ENCODE measurements around the gene CNPY3.

- TF ChIP-seq CTCF (conservative IDR thresholded peaks at IDR 0.05 in 1 of 2, IDR thresholded peaks at IDR 0.05 in 1 of 2; ENCODE audit: low read depth in 1 of 2, low read length in 2 of 2) (no peak), EZH2 (IDR thresholded peaks at IDR 0.05; ENCODE audit: low read length, missing control alignments) (no peak)
Observed at GRCh38 chr6:42929821-42930360, 611 bp downstream of the CNPY3 start.

Measured in fibroblast of lung (primary cell).